Endothelial cell of umbilical vein (primary cell): ENCODE measurements around the gene CHCHD3.

ENCODE experiments used
- CTCF ChIP-seq, 2 donors: IDR thresholded peaks; 1 replicate in 1 of 2; 2 replicates in 1 of 2; pipeline ENCODE4 v1.5.1; 2011; ENCODE audit warnings: low read length in 2 of 2, mild to moderate bottlenecking in 2 of 2, moderate library complexity in 2 of 2, control low read depth in 1 of 2, inconsistent platforms in 1 of 2, low read depth in 1 of 2; ENCODE audit not compliant: insufficient read depth in 1 of 2; ENCODE audit errors: extremely low read depth in 1 of 2
- FOS ChIP-seq: IDR thresholded peaks from 2 replicates; pipeline ENCODE4 v1.6.1; 2011; ENCODE audit warnings: mild to moderate bottlenecking, low read length, moderate library complexity, borderline replicate concordance; ENCODE audit not compliant: insufficient read depth
- JUN ChIP-seq: IDR thresholded peaks from 2 replicates; pipeline ENCODE4 v1.6.1; 2011; ENCODE audit warnings: borderline replicate concordance, low read depth; ENCODE audit not compliant: insufficient read length, insufficient read depth
- MAX ChIP-seq: IDR thresholded peaks from 2 replicates; pipeline ENCODE4 v1.6.1; 2011; ENCODE audit not compliant: insufficient read depth, insufficient read length
- MYC ChIP-seq: IDR thresholded peaks from one replicate; pipeline ENCODE4 v1.6.1; 2011; ENCODE audit warnings: mild to moderate bottlenecking, low read depth, low read length
- POLR2A ChIP-seq: IDR thresholded peaks from 2 replicates; pipeline ENCODE4 v1.6.1; 2012; ENCODE audit warnings: low read depth, mild to moderate bottlenecking, control low read depth, low read length
- POLR2AphosphoS5 ChIP-seq: IDR thresholded peaks from 2 replicates; pipeline ENCODE4 v1.6.1; 2012; ENCODE audit warnings: low read depth, mild to moderate bottlenecking, control low read depth, low read length, moderate library complexity; ENCODE audit not compliant: insufficient read depth

GRCh38 chr7:133015888-133016287 lies 66.0 kb downstream of the CHCHD3 start:
- TF ChIP-seq CTCF (IDR thresholded peaks at IDR 0.05; ENCODE audit: extremely low read depth in 1 of 2, insufficient read depth in 1 of 2, low read depth in 1 of 2, low read length in 2 of 2) (no peak), MAX (no peak), POLR2A (no peak), MYC (no peak), POLR2AphosphoS5 (no peak), FOS (no peak), JUN (no peak)
